WI38 (cell line): Measurements from ENCODE around the gene MTHFD1.

Experiments
- H3K4me3 ChIP-seq: 2 replicates; pipeline ENCODE4 v1.5.1; 2011; ENCODE audit warnings: low read depth, mild to moderate bottlenecking, control low read depth, low read length
- TF ChIP-seq, protein P1 (sequence below): IDR thresholded peaks from 2 replicates; pipeline ENCODE4 v1.5.1; 2012; ENCODE audit warnings: low read depth, mild to moderate bottlenecking, control low read depth, low read length

The MTHFD1 gene

GRCh38 chr14:64465831-64466554, 77.8 kb downstream of the MTHFD1 start:
- TF ChIP-seq, protein P1, sequence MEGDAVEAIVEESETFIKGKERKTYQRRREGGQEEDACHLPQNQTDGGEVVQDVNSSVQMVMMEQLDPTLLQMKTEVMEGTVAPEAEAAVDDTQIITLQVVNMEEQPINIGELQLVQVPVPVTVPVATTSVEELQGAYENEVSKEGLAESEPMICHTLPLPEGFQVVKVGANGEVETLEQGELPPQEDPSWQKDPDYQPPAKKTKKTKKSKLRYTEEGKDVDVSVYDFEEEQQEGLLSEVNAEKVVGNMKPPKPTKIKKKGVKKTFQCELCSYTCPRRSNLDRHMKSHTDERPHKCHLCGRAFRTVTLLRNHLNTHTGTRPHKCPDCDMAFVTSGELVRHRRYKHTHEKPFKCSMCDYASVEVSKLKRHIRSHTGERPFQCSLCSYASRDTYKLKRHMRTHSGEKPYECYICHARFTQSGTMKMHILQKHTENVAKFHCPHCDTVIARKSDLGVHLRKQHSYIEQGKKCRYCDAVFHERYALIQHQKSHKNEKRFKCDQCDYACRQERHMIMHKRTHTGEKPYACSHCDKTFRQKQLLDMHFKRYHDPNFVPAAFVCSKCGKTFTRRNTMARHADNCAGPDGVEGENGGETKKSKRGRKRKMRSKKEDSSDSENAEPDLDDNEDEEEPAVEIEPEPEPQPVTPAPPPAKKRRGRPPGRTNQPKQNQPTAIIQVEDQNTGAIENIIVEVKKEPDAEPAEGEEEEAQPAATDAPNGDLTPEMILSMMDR, result peak; percentile 31
- peak overlapping the region; percentile 66 for H3K4me3 ChIP-seq

GRCh38 chr14:64467101-64467500, 78.9 kb downstream of the MTHFD1 start:
- no peak overlapping the region for H3K4me3 ChIP-seq
- TF ChIP-seq, protein P1, result no peak

DNA sequence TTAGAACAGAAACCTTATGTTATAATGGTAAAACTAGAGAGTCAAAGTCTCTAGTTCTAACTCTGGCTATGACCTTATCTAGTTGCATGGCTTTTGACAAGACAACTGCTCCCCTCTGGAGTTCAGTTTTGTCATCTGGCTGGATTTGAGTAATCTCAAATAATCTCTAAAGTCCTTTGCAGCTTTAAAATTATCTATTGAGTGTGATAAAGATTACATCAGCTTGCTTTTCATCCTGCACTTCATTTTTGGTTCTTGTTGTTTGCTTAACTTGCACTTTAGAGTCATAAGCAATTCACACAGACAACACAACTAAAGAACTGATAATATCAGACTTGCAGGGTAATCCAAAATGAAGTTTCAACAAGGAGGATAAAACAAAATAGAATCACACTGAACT, 79.4 kb downstream of the MTHFD1 start:
- TF ChIP-seq, protein P1, result no peak

DNA sequence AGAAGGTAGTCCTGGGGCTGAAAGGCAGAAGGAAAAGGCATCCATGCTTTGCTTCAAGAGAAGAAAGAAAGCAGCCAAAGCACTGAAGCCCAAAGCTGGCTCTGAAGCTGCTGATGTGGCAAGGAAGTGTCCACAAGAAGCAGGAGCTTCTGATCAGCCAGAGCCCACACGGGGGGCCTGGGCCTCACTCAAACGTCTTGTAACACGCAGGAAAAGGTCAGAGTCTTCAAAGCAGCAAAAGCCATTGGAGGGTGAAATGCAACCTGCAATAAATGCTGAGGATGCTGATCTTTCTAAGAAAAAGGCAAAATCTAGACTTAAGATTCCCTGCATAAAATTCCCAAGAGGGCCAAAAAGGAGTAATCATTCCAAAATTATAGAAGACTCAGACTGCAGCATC, 80.3 kb downstream of the MTHFD1 start:
- TF ChIP-seq, protein P1, result no peak
- no peak overlapping the region for H3K4me3 ChIP-seq

More for the DNA sequence above, 79.4 kb downstream of the MTHFD1 start:
- H3K4me3 ChIP-seq, result no peak overlapping the region

DNA sequence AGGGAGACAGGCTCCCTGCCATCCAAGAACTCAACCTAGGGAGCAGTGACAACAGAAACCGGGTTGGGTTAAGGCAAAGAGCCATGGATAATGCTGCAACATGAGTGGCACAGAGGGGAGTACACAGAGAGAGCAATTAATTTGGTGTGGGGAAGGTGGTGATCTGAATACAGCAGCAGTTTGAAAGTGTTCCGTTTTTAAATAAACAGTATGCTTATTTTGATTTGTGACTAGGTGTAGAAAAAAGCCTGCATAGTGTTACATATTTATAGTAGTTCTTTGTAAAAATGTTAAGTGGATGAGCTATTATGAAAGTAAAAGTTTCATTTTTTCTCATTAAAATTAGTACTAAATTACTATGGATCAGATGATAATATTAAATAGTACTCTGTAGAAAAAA, 85.9 kb downstream of the MTHFD1 start:
- H3K4me3 ChIP-seq, result no peak overlapping the region
- TF ChIP-seq, protein P1, result no peak

GRCh38 chr14:64474698-64475097, 86.5 kb downstream of the MTHFD1 start:
- H3K4me3 ChIP-seq, result no peak overlapping the region
- TF ChIP-seq, protein P1, result no peak

DNA sequence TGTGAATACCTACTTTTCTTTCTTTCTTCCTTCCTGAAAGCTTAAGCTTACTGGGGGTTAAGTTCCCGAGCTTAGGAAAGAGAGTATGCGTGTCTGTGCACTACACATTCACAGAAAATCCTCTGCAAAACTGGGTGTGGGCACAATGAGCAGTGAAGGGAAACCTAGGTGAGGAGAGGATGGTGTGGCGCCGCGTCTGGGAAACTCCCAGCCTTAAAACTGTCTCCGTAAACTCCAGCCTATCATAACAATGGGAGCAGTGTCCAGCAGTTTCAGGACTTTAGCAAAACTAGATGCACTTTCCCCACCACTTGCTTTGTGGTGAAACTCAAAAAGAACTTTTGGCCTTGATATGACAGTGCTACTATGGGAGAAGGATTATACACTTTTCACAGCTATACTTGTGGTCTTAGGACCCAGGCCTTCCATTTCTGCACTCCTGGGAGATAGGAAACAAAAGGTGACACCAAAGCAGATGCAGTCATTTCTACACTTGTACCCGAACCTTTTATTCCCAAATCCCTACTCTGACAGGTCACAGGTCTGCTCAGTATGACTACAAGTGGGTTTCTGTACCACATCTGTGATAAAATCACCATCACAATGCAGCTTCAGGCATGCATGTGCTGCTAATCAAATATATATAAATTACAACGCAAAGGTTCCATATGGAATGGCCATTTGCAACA, 87.6 kb downstream of the MTHFD1 start:
- no peak overlapping the region for H3K4me3 ChIP-seq
- TF ChIP-seq, protein P1, result no peak
